OCI-LY7 (cell line): ENCODE results near the gene AMFR. TPM values are rescaled to one million over a fixed set of nuclear protein-coding genes. Genes with fewer than 3 reads are reported as not detected.
A peak's percentile ranks its signal among the peaks of the same experiment; 100 is the strongest.

Experiments used
- BruUV-seq: library from RNA; stranded (reverse); fragments of 400-500 nt; replicated peaks from 2 replicates; lab custom pipeline; 2021; lab: Mats Ljungman, UMichigan
- CTCF ChIA-PET: fragments of 300-600 bp; sonication (Branson Sonifier 250); formaldehyde crosslinking; loops from one replicate; lab custom pipeline; 2022; ENCODE audit warnings: antibody characterized with exemption; ENCODE audit not compliant: unreplicated experiment; lab: Charles Lee
- POLR2A ChIA-PET: fragments of 300-600 bp; sonication (Branson Sonifier 250); formaldehyde crosslinking; loops from one replicate; lab custom pipeline; 2022; ENCODE audit warnings: antibody characterized with exemption; lab: Charles Lee
- DNase-seq: peaks from one replicate; pipeline ENCODE4 v3.0.0-alpha.2; 2015; ENCODE audit warnings: low spot score
- H2AFZ ChIP-seq: fragments of 200-600 bp; sonication (generic), shearing (Covaris generic); 2 replicates; pipeline ENCODE4 v1.6.1; 2014; ENCODE audit warnings: mild to moderate bottlenecking, antibody characterized with exemption, low read length, moderate library complexity
- H3K27ac ChIP-seq: fragments of 200-600 bp; sonication (generic); 2 replicates; pipeline ENCODE4 v1.5.1; 2014; ENCODE audit warnings: mixed run types, low read depth, mild to moderate bottlenecking, moderate library complexity, low read length, inconsistent platforms; ENCODE audit not compliant: poor library complexity, severe bottlenecking
- H3K36me3 ChIP-seq: fragments of 200-600 bp; sonication (generic); 2 replicates; pipeline ENCODE4 v1.6.1; 2014; ENCODE audit warnings: mild to moderate bottlenecking, antibody characterized with exemption, low read length, moderate library complexity, mixed read lengths; ENCODE audit not compliant: insufficient read depth
- H3K4me1 ChIP-seq: fragments of 200-600 bp; sonication (generic); 2 replicates; pipeline ENCODE4 v1.5.1; 2014; ENCODE audit warnings: mild to moderate bottlenecking, low read length; ENCODE audit not compliant: insufficient read depth, poor library complexity, severe bottlenecking
- H3K4me2 ChIP-seq: fragments of 200-600 bp; sonication (generic); 2 replicates; pipeline ENCODE4 v1.6.1; 2014; ENCODE audit warnings: mild to moderate bottlenecking, low read length
- H3K4me3 ChIP-seq: fragments of 200-600 bp; sonication (generic); 2 replicates; pipeline ENCODE4 v1.5.1; 2014; ENCODE audit warnings: mild to moderate bottlenecking, low read depth, low read length; ENCODE audit not compliant: poor library complexity, severe bottlenecking
- H3K79me2 ChIP-seq: fragments of 200-600 bp; sonication (generic); 2 replicates; pipeline ENCODE4 v1.6.1; 2016; ENCODE audit warnings: low read depth, mild to moderate bottlenecking, low read length, moderate library complexity, mixed read lengths; ENCODE audit not compliant: insufficient read depth
- H3K9me2 ChIP-seq: fragments of 200-600 bp; sonication (generic); 2 replicates; pipeline ENCODE4 v1.6.1; 2016; ENCODE audit warnings: mild to moderate bottlenecking, low read length, mixed read lengths; ENCODE audit not compliant: insufficient read depth
- H3K9me3 ChIP-seq: fragments of 200-600 bp; sonication (generic); 2 replicates; pipeline ENCODE4 v1.6.1; 2014; ENCODE audit warnings: mild to moderate bottlenecking, mixed run types, low read length, mixed read lengths
- H4K20me1 ChIP-seq: fragments of 200-600 bp; sonication (generic); 2 replicates; pipeline ENCODE4 v1.6.1; 2014; ENCODE audit warnings: mild to moderate bottlenecking, antibody characterized with exemption, low read length, moderate library complexity, mixed read lengths; ENCODE audit not compliant: insufficient read depth
- EZH2phosphoT487 ChIP-seq: fragments of 200-600 bp; sonication (generic); IDR thresholded peaks from 2 replicates; pipeline ENCODE4 v1.6.1; 2018; ENCODE audit warnings: low read depth, borderline replicate concordance, mild to moderate bottlenecking, mixed run types, antibody characterized with exemption, low read length, moderate library complexity, mixed read lengths
- intact Hi-C: fragments of 100-400 bp; cut with micrococcal nuclease; formaldehyde crosslinking; loops from one replicate; pipeline ENCODE4 v1.10.0; 2022; ENCODE audit not compliant: unreplicated experiment
- total RNA-seq, 2 experiments: library from RNA; depleted of rRNA in 1 of 2; stranded (reverse); fragments of >200 nt in 1 of 2; shearing (Covaris generic) in 1 of 2; gene quantifications; 2 replicates each; pipeline ENCODE4 v1.2.3, GENCODE V29; 2014 to 2022
- TF ChIP-seq, protein P1 (sequence below): fragments of 200-600 bp; sonication (generic); conservative IDR thresholded peaks from 2 replicates; pipeline ENCODE4 v1.5.1; 2014; ENCODE audit warnings: mild to moderate bottlenecking, antibody characterized with exemption, low read length, moderate library complexity, mixed read lengths

AMFR gene
- total RNA-seq, 2 experiments from 2014 or later = 87.7 to 101 TPM

DNA sequence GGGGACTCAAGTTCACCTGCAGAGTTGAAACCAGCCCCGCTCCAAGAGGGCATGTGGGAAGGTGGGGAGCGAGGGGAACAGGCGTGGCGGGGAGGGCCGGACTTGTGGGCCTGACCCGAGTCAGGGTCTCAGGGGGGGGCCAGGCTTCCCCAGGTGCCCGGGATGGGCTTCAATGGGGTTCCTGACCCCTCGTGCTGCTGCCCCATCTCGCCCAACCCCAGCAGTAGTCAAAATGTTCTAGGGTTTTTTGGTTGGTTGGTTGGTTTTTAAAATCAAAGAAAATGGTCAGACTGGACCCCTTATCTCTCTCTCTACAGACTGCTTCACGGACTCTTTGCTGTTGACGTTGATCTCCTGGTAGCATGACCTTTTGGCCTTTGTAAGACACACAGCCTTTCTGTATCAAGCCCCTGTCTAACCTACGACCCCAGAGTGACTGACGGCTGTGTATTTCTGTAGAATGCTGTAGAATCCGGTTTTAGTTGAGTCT is 69.5 kb downstream of the AMFR start:
- H3K9me2 ChIP-seq = no peaks in the 10 kb centered on the region
- no peaks in the 10 kb centered on the region for H4K20me1 ChIP-seq
- no peak overlapping the region for H3K4me3 ChIP-seq
- DNase-seq = no peak
- TF ChIP-seq, protein P1, sequence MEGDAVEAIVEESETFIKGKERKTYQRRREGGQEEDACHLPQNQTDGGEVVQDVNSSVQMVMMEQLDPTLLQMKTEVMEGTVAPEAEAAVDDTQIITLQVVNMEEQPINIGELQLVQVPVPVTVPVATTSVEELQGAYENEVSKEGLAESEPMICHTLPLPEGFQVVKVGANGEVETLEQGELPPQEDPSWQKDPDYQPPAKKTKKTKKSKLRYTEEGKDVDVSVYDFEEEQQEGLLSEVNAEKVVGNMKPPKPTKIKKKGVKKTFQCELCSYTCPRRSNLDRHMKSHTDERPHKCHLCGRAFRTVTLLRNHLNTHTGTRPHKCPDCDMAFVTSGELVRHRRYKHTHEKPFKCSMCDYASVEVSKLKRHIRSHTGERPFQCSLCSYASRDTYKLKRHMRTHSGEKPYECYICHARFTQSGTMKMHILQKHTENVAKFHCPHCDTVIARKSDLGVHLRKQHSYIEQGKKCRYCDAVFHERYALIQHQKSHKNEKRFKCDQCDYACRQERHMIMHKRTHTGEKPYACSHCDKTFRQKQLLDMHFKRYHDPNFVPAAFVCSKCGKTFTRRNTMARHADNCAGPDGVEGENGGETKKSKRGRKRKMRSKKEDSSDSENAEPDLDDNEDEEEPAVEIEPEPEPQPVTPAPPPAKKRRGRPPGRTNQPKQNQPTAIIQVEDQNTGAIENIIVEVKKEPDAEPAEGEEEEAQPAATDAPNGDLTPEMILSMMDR = no peak
- TF ChIP-seq EZH2phosphoT487 = no peak
- peaks cover 11% of the 10 kb centered on the region for H3K4me1 ChIP-seq
- no TSS peak for BruUV-seq
- H3K4me2 ChIP-seq = peak overlapping the region; percentile 74; the same call in 1 of the 2 replicates
- intact Hi-C loops = loop anchor here (1.0 kb wide), 1 partner anchor 346 kb away; no protein-coding TSS in a partner anchor
- no peak overlapping the region for H3K27ac ChIP-seq
- no peaks in the 10 kb centered on the region for H3K79me2 ChIP-seq
- peak overlapping the region; percentile 37; the same call in 1 of the 2 replicates for H2AFZ ChIP-seq
- POLR2A ChIA-PET = no interaction called here
- CTCF ChIA-PET = interaction anchor here (1.0 kb wide), 1 partner anchor 346 kb away, joined by 3 read pairs; no protein-coding TSS in a partner anchor
- peaks cover 2% of the 10 kb centered on the region; the same call in 1 of the 2 replicates for H3K36me3 ChIP-seq
- H3K9me3 ChIP-seq = no peaks in the 10 kb centered on the region

DNA sequence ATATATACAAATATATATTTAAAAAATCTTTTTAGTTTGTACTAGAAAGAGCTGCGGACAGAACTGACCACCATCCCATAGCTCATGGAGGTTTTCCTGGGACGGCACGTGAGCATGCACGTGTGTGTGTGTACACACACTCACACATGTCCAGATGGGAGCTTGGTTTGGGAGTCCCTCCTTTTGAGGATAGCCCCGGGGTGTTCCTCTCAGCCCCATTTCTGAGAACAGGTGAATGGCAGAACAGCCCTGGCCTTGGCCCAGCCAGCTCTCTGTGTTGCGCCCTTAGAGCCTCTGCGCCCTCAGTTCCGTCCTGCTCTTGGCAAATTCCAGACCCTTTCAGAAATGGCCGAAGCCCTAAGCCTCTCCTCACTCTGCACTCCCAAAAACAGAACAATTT is 70.1 kb downstream of the AMFR start:
- H3K36me3 ChIP-seq = no peaks in the 10 kb centered on the region
- TF ChIP-seq, protein P1 = no peak
- no peak for TF ChIP-seq EZH2phosphoT487
- H3K4me2 ChIP-seq = no peak overlapping the region
- H3K9me2 ChIP-seq = no peaks in the 10 kb centered on the region
- H4K20me1 ChIP-seq = no peaks in the 10 kb centered on the region
- no peaks in the 10 kb centered on the region for H3K79me2 ChIP-seq
- BruUV-seq = no TSS peak
- ChIA-PET POLR2A (no interaction called here), CTCF (no interaction called here)
- intact Hi-C loops = no loop called here
- no peak overlapping the region for H3K4me3 ChIP-seq
- H2AFZ ChIP-seq = no peak overlapping the region
- H3K9me3 ChIP-seq = no peaks in the 10 kb centered on the region
- DNase-seq = no peak
- H3K4me1 ChIP-seq = peaks cover 11% of the 10 kb centered on the region
- H3K27ac ChIP-seq = no peak overlapping the region

DNA sequence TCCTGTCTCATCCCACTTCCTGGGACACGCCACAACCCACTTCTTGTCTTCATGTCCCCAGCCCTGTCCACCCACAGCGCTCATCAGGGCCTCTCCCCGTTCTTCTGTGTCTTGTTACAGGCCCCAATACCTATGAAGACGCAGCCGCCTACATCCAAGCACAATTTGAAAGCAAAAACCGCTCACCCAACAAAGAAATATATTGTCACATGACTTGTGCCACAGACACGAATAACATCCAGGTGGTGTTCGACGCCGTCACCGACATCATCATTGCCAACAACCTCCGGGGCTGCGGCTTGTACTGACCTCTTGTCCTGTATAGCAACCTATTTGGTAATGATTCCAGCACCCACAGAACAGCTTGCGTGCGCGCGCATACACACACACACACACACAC is 70.6 kb downstream of the AMFR start:
- intact Hi-C loops = no loop called here
- no peak overlapping the region for H3K4me3 ChIP-seq
- H3K27ac ChIP-seq = no peak overlapping the region
- H3K9me2 ChIP-seq = no peaks in the 10 kb centered on the region
- H4K20me1 ChIP-seq = no peaks in the 10 kb centered on the region
- ChIA-PET POLR2A (no interaction called here), CTCF (no interaction called here)
- TF ChIP-seq EZH2phosphoT487 = no peak
- TF ChIP-seq, protein P1 = no peak
- H2AFZ ChIP-seq = no peak overlapping the region
- no peaks in the 10 kb centered on the region for H3K36me3 ChIP-seq
- no peak for DNase-seq
- peaks cover 11% of the 10 kb centered on the region for H3K4me1 ChIP-seq
- no peaks in the 10 kb centered on the region for H3K79me2 ChIP-seq
- no peak overlapping the region for H3K4me2 ChIP-seq
- H3K9me3 ChIP-seq = no peaks in the 10 kb centered on the region
- BruUV-seq = no TSS peak
